ENCODE results near the gene NOS2.
"Not testable (repeated sequence)": the region's sequence is repeated elsewhere in the genome, so short reads cannot be mapped to it uniquely, and the experiment has no call there.

NOS2 gene

GRCh38 chr17:27838607-27839006 lies 38.3 kb upstream of the NOS2 start:
- not testable (repeated sequence) for H3K4me3 ChIP-seq (ENCODE audit: insufficient read length, low read depth); DNase-seq (ENCODE audit: low read depth, low spot score); H3K9me3 ChIP-seq (ENCODE audit: insufficient read depth, low read length); H3K4me1 ChIP-seq (ENCODE audit: insufficient read depth, insufficient read length); H3K36me3 ChIP-seq (ENCODE audit: insufficient read depth, insufficient read length, low read length); H3K9ac ChIP-seq (ENCODE audit: insufficient read length, low read depth); H3K27me3 ChIP-seq (ENCODE audit: insufficient read depth, insufficient read length)

DNA sequence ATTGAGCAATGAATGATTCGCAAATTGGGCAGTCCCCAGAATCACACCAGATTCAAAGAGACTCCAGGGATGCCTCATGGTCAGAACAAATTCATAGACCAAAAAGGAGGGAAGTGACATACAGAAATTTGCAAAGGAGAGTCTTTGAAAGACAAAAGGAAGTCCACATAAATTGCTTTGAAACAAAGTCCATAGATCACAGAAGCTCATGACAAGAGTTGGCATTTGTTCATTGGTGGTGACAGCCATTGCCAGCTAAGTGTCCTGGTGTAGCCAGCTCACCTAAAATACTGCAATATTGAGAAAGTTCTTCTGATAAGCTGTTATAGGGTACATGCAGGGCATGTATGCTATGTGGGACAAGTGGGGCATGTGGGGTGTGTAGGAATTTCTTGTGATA lies 37.4 kb upstream of the NOS2 start:
- DNase-seq (ENCODE audit: low read depth, low spot score); H3K9me3 ChIP-seq (ENCODE audit: insufficient read depth, low read length); H3K36me3 ChIP-seq (ENCODE audit: insufficient read depth, insufficient read length, low read length); H3K27me3 ChIP-seq (ENCODE audit: insufficient read depth, insufficient read length); H3K4me3 ChIP-seq (ENCODE audit: insufficient read length, low read depth); H3K9ac ChIP-seq (ENCODE audit: insufficient read length, low read depth); H3K4me1 ChIP-seq (ENCODE audit: insufficient read depth, insufficient read length): not testable (repeated sequence)

DNA sequence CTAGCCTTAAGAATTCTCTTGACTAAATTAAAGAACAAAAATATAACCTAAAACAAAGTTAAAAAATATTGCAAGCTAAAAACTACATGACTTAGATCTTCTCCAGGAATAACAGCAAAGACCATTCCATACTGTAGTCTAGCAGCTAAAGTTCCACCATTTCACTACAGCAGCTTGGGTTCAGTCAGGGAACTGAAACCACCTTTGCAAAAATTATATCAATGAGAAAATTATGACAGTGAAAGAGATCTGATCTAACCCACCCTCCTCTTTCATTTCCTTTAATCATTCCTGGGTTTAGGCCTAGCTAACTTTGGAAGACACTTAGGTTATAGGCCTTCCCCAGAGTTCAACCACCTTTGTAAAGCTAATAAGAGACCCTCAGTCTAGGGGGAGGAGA lies 36.3 kb upstream of the NOS2 start:
- Histone ChIP-seq H3K27me3 (ENCODE audit: insufficient read depth, insufficient read length) (no peaks in the 10 kb centered on the region), H3K4me3 (ENCODE audit: insufficient read length, low read depth) (no peak overlapping the region)
- DNase-seq (ENCODE audit: low read depth, low spot score) = no peak

DNA sequence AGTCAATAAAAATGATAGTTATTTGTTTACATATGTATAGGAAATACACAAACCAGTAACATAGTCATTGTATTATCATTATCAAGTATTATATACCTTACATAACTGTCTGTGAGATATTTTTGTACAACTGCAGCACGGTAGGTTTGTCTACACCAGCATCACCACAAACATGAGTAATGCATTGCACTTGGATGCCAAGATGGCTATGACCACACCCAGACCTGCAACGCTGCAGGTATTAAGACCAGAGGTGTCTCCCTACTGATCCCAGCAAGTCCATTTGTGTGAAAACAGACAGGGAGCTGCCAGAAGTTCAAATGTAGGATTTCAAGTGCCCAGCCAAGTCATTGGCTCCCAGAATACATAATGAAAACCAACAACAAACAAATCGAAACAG lies 34.2 kb upstream of the NOS2 start:
- TF ChIP-seq SUZ12 (IDR thresholded peaks at IDR 0.05; ENCODE audit: extremely low read depth, insufficient read depth, insufficient read length) (no peak), ZNF274 (IDR thresholded peaks at IDR 0.05; ENCODE audit: low read depth, low read length) (no peak)
- H3K9ac ChIP-seq (ENCODE audit: insufficient read length, low read depth) = no peak overlapping the region
- no peaks in the 10 kb centered on the region for H3K36me3 ChIP-seq (ENCODE audit: insufficient read depth, insufficient read length, low read length)
- no peak for DNase-seq (ENCODE audit: low read depth, low spot score)
- H3K27me3 ChIP-seq (ENCODE audit: insufficient read depth, insufficient read length) = no peaks in the 10 kb centered on the region
- H3K4me3 ChIP-seq (ENCODE audit: insufficient read length, low read depth) = no peak overlapping the region
- no peaks in the 10 kb centered on the region for H3K4me1 ChIP-seq (ENCODE audit: insufficient read depth, insufficient read length)
- no peaks in the 10 kb centered on the region for H3K9me3 ChIP-seq (ENCODE audit: insufficient read depth, low read length)

More for the DNA sequence above, 36.3 kb upstream of the NOS2 start:
- Histone ChIP-seq H3K4me1 (ENCODE audit: insufficient read depth, insufficient read length) (no peaks in the 10 kb centered on the region), H3K9me3 (ENCODE audit: insufficient read depth, low read length) (no peaks in the 10 kb centered on the region), H3K9ac (ENCODE audit: insufficient read length, low read depth) (no peak overlapping the region), H3K36me3 (ENCODE audit: insufficient read depth, insufficient read length, low read length) (no peaks in the 10 kb centered on the region)
- TF ChIP-seq YY1 (IDR thresholded peaks at IDR 0.05; ENCODE audit: insufficient read depth, insufficient read length) = no peak
- no peak for TF ChIP-seq SUZ12 (IDR thresholded peaks at IDR 0.05; ENCODE audit: extremely low read depth, insufficient read depth, insufficient read length)
- no peak for TF ChIP-seq ZNF274 (IDR thresholded peaks at IDR 0.05; ENCODE audit: low read depth, low read length)

DNA sequence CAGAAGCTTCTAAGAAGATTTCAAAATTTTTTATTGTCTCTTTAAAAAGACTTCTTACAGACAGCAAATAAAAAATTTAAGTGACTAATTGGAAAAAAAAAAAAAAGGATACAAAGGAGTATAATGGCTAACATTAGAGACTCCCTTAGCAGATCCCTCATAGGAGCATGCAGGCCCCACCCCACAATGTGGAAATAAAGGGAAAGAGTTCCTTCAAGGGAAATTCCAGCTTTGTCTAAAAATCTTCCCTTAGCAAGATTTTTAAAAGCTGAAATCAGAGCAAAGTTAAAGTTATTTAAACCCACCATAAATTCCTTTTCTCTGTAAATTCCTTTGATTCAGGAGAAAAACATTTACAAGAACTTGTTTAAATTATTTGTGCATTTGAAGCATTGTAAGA lies 32.5 kb upstream of the NOS2 start:
- DNase-seq (ENCODE audit: low read depth, low spot score) = no peak
- Histone ChIP-seq H3K9ac (ENCODE audit: insufficient read length, low read depth) (no peak overlapping the region), H3K36me3 (ENCODE audit: insufficient read depth, insufficient read length, low read length) (no peaks in the 10 kb centered on the region), H3K9me3 (ENCODE audit: insufficient read depth, low read length) (no peaks in the 10 kb centered on the region), H3K4me3 (ENCODE audit: insufficient read length, low read depth) (no peak overlapping the region), H3K4me1 (ENCODE audit: insufficient read depth, insufficient read length) (no peaks in the 10 kb centered on the region), H3K27me3 (ENCODE audit: insufficient read depth, insufficient read length) (no peaks in the 10 kb centered on the region)
- TF ChIP-seq SUZ12 (IDR thresholded peaks at IDR 0.05; ENCODE audit: extremely low read depth, insufficient read depth, insufficient read length) (no peak), YY1 (IDR thresholded peaks at IDR 0.05; ENCODE audit: insufficient read depth, insufficient read length) (no peak), ZNF274 (IDR thresholded peaks at IDR 0.05; ENCODE audit: low read depth, low read length) (no peak)

- not testable (repeated sequence) for H3K9me3 ChIP-seq (ENCODE audit: insufficient read depth, low read length); H3K4me3 ChIP-seq (ENCODE audit: insufficient read length, low read depth); H3K36me3 ChIP-seq (ENCODE audit: insufficient read depth, insufficient read length, low read length); H3K9ac ChIP-seq (ENCODE audit: insufficient read length, low read depth); H3K27me3 ChIP-seq (ENCODE audit: insufficient read depth, insufficient read length); H3K4me1 ChIP-seq (ENCODE audit: insufficient read depth, insufficient read length); DNase-seq (ENCODE audit: low read depth, low spot score)
These were observed 29.6 kb upstream of the NOS2 start for GRCh38 chr17:27829888-27830287.

GRCh38 chr17:27829143-27829711 lies 28.9 kb upstream of the NOS2 start:
- not testable (repeated sequence) for H3K4me1 ChIP-seq (ENCODE audit: insufficient read depth, insufficient read length); H3K9ac ChIP-seq (ENCODE audit: insufficient read length, low read depth); DNase-seq (ENCODE audit: low read depth, low spot score); H3K4me3 ChIP-seq (ENCODE audit: insufficient read length, low read depth); H3K36me3 ChIP-seq (ENCODE audit: insufficient read depth, insufficient read length, low read length); H3K27me3 ChIP-seq (ENCODE audit: insufficient read depth, insufficient read length); H3K9me3 ChIP-seq (ENCODE audit: insufficient read depth, low read length)

GRCh38 chr17:27825459-27825858 lies 25.1 kb upstream of the NOS2 start:
- Histone ChIP-seq H3K4me3 (ENCODE audit: insufficient read length, low read depth) (no peak overlapping the region), H3K9ac (ENCODE audit: insufficient read length, low read depth) (no peak overlapping the region), H3K9me3 (ENCODE audit: insufficient read depth, low read length) (peaks cover 16% of the 10 kb centered on the region; the same call in 1 of the 2 replicates), H3K36me3 (ENCODE audit: insufficient read depth, insufficient read length, low read length) (no peaks in the 10 kb centered on the region), H3K27me3 (ENCODE audit: insufficient read depth, insufficient read length) (no peaks in the 10 kb centered on the region), H3K4me1 (ENCODE audit: insufficient read depth, insufficient read length) (no peaks in the 10 kb centered on the region)
- no peak for DNase-seq (ENCODE audit: low read depth, low spot score)
- TF ChIP-seq YY1 (IDR thresholded peaks at IDR 0.05; ENCODE audit: insufficient read depth, insufficient read length) = no peak
- no peak for TF ChIP-seq SUZ12 (IDR thresholded peaks at IDR 0.05; ENCODE audit: extremely low read depth, insufficient read depth, insufficient read length)
- TF ChIP-seq ZNF274 (IDR thresholded peaks at IDR 0.05; ENCODE audit: low read depth, low read length) = no peak
